Colon (tissue), 2 donors: Measurements from ENCODE around the gene ARHGEF38.
"Not testable (repeated sequence)": the region's sequence is repeated elsewhere in the genome, so short reads cannot be mapped to it uniquely, and the experiment has no call there.

Source experiments
- FAIRE-seq: peaks from 2 replicates; lab custom pipeline; 2012; peaks lifted over from hg19 to GRCh38; lab: Jason Lieb, UNC
- donor health status: control.
- donor health status: control.

The ARHGEF38 gene

GRCh38 chr4:105714071-105714521 lies 161.7 kb downstream of the ARHGEF38 start:
- FAIRE-seq = no peak

- FAIRE-seq = no peak
Observed at GRCh38 chr4:105714932-105715331, 162.5 kb downstream of the ARHGEF38 start.

DNA sequence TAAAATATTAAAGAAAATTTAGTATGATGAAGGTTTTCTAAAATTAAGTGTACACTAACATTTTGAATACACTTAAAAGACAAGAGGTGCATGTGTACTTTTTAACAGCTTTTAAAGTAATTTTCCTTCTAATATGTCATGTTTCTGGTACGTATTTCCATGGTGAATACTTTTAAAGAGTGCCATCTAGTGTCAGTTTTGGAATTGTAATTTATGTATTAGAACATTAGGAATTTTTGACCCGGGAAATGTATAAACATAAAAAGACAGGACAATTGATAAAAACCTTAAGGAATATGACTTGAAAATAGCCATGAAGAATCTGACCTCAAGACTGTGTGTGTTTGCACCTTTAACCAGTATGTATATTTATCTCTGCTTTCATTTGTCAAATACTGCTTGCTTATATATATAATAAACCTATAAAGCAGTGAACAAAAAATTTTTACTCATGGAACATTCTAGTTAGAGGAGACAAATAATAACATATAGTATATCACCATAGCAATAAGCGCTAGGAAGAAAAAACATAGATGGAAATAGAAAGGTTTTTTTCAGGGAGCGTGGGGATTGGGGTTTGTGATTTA lies 163.4 kb downstream of the ARHGEF38 start:
- FAIRE-seq = peak; percentile 91

DNA sequence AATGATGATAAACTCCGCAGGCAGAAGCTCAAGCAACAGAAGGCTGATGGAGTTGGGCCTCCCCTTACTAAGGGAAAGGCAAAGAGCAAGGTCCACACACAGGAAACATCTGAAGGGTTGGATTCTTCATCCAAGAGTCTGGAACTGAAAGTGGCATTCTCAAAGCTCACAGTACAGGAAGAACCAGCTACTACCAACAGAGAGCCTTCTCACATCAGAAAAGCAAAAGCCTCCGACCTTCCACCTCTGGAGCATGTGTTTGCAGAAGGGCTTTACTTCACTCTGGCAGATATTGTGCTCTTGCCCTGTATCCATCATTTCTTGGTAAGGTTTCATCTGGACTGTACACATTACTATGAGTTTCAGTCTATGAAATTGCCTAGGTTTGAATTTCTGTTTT lies 166.8 kb downstream of the ARHGEF38 start:
- FAIRE-seq = no peak

DNA sequence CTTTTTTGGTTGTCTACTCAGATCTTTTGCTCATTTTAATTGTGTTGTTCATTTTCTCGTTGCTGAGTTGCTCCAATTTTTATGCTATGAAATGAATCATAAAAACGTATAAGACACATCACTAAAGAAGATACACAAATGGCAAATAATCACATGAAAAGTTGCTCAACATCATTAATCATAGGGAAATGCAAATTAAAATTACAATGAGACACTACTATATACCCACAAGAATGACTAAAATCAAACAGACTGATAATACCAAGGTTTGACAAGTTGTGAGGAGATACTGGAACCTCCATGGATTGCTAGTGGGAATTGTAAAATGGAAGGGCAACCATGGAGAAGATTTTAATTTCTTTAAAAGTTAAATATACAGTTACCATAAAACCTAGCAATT lies 173.2 kb downstream of the ARHGEF38 start:
- no peak for FAIRE-seq

DNA sequence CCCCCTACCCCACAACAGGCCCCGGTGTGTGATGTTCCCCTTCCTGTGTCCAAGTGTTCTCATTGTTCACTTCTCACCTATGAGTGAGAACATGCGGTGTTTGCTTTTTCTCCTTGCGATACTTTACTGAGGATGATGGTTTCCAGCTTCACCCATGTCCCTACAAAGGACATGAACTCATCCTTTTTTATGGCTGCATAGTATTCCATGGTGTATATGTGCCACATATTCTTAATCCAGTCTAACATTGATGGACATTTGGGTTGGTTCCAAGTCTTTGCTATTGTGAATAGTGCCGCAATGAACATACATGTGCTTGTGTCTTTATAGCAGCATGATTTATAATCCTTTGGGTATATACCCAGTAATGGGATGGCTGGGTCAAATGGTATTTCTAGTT lies 177.5 kb downstream of the ARHGEF38 start:
- FAIRE-seq = not testable (repeated sequence)
